PC-3 (cell line): ENCODE results near the gene IRF9.

Experiments
- CTCF ChIP-seq: fragments of 300-600 bp; sonication (generic); conservative IDR thresholded peaks from 2 replicates; pipeline ENCODE4 v1.5.1; 2017; ENCODE audit warnings: antibody characterized with exemption, low read depth, mild to moderate bottlenecking, low read length
- EZH2phosphoT487 ChIP-seq: fragments of 300-600 bp; sonication (generic); IDR thresholded peaks from 2 replicates; pipeline ENCODE4 v1.6.1; 2018; ENCODE audit warnings: mild to moderate bottlenecking, antibody characterized with exemption, low read length, borderline replicate concordance

GRCh38 chr14:24177891-24178290 is 16.8 kb downstream of the IRF9 start:
- TF ChIP-seq CTCF: no peak
- no peak for TF ChIP-seq EZH2phosphoT487
